ENCODE data around the gene FRMD4A.

FRMD4A gene

DNA sequence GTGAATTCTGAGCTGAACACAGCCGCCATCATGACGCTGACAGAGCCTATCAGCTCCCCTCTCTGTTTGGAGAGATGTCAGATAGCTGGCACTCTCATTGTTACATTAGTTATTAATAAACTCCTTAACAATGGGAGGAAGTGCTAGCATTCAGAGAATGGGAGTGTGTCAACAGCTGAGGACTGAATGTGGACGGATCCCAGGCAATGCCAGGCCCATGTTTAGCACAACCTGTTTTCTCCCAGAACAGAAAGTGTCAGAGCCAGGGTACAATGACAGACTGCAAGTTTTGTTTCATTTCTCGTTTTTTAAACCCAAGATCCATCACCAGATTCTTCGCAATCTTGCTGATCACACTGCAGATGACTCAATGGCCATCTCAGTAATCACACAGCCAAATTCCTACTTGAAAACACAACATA, 644.4 kb downstream of the FRMD4A start:
- H3K27ac ChIP-seq: no peak overlapping the region
- H3K9me3 ChIP-seq: no peaks in the 10 kb centered on the region
- H3K4me1 ChIP-seq (ENCODE audit: control insufficient read depth in 1 of 2, insufficient read depth in 1 of 2, low read depth in 1 of 2, low read length in 1 of 2): no peaks in the 10 kb centered on the region
- H3K4me3 ChIP-seq (ENCODE audit: low read depth in 1 of 2, low read length in 1 of 2): no peak overlapping the region
- TF ChIP-seq, protein P1, sequence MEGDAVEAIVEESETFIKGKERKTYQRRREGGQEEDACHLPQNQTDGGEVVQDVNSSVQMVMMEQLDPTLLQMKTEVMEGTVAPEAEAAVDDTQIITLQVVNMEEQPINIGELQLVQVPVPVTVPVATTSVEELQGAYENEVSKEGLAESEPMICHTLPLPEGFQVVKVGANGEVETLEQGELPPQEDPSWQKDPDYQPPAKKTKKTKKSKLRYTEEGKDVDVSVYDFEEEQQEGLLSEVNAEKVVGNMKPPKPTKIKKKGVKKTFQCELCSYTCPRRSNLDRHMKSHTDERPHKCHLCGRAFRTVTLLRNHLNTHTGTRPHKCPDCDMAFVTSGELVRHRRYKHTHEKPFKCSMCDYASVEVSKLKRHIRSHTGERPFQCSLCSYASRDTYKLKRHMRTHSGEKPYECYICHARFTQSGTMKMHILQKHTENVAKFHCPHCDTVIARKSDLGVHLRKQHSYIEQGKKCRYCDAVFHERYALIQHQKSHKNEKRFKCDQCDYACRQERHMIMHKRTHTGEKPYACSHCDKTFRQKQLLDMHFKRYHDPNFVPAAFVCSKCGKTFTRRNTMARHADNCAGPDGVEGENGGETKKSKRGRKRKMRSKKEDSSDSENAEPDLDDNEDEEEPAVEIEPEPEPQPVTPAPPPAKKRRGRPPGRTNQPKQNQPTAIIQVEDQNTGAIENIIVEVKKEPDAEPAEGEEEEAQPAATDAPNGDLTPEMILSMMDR (IDR thresholded peaks at IDR 0.05): no peak
- no peaks in the 10 kb centered on the region for H3K27me3 ChIP-seq
- no peaks in the 10 kb centered on the region for H3K36me3 ChIP-seq

DNA sequence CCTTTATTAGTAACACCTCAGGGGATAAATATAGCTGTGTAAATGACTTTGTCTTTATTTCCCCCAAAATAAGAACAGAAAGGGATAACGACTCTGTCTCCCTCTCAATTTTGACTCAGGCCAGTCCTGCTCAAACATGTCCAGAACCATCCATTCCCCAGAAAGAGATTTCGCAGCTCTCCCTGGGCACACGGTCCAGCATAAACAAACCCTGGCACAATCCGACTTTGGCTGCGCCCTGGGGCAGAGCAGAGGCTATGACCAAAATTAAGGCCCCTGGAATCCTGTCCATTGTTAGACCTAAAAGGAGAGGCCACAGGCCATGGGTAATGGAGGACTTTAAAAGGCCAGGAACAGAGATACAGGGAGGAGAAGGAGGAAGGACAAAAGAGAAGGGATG, 644.8 kb downstream of the FRMD4A start:
- no peak overlapping the region for H3K4me3 ChIP-seq (ENCODE audit: low read depth in 1 of 2, low read length in 1 of 2)
- no peaks in the 10 kb centered on the region for H3K36me3 ChIP-seq
- no peaks in the 10 kb centered on the region for H3K27me3 ChIP-seq
- no peaks in the 10 kb centered on the region for H3K4me1 ChIP-seq (ENCODE audit: control insufficient read depth in 1 of 2, insufficient read depth in 1 of 2, low read depth in 1 of 2, low read length in 1 of 2)
- no peaks in the 10 kb centered on the region for H3K9me3 ChIP-seq
- H3K27ac ChIP-seq: no peak overlapping the region
- TF ChIP-seq, protein P1 (IDR thresholded peaks at IDR 0.05): no peak

GRCh38 chr10:13684806-13685482, 645.8 kb downstream of the FRMD4A start:
- no peak overlapping the region for H3K4me3 ChIP-seq (ENCODE audit: low read depth in 1 of 2, low read length in 1 of 2)
- TF ChIP-seq, protein P1 (IDR thresholded peaks at IDR 0.05): no peak
- H3K9me3 ChIP-seq: no peaks in the 10 kb centered on the region
- no peaks in the 10 kb centered on the region for H3K36me3 ChIP-seq
- H3K27me3 ChIP-seq: no peaks in the 10 kb centered on the region
- H3K27ac ChIP-seq: no peak overlapping the region
- H3K4me1 ChIP-seq (ENCODE audit: control insufficient read depth in 1 of 2, insufficient read depth in 1 of 2, low read depth in 1 of 2, low read length in 1 of 2): no peaks in the 10 kb centered on the region

- Histone ChIP-seq H3K36me3 (no peaks in the 10 kb centered on the region), H3K27ac (no peak overlapping the region), H3K4me1 (ENCODE audit: control insufficient read depth in 1 of 2, insufficient read depth in 1 of 2, low read depth in 1 of 2, low read length in 1 of 2) (no peaks in the 10 kb centered on the region), H3K9me3 (no peaks in the 10 kb centered on the region), H3K27me3 (no peaks in the 10 kb centered on the region), H3K4me3 (ENCODE audit: low read depth in 1 of 2, low read length in 1 of 2) (no peak overlapping the region)
- TF ChIP-seq, protein P1 (IDR thresholded peaks at IDR 0.05): no peak
Observed at GRCh38 chr10:13684252-13684791, 646.4 kb downstream of the FRMD4A start.

GRCh38 chr10:13683017-13683416, 647.7 kb downstream of the FRMD4A start:
- Histone ChIP-seq H3K27ac (no peak overlapping the region), H3K9me3 (no peaks in the 10 kb centered on the region), H3K4me3 (ENCODE audit: low read depth in 1 of 2, low read length in 1 of 2) (no peak overlapping the region), H3K27me3 (no peaks in the 10 kb centered on the region), H3K4me1 (ENCODE audit: control insufficient read depth in 1 of 2, insufficient read depth in 1 of 2, low read depth in 1 of 2, low read length in 1 of 2) (no peaks in the 10 kb centered on the region), H3K36me3 (no peaks in the 10 kb centered on the region)
- TF ChIP-seq, protein P1 (IDR thresholded peaks at IDR 0.05): no peak
